Esophagus squamous epithelium (tissue), 4 donors: ENCODE data around the gene EXOSC7.

Experiments used
- POLR2A ChIP-seq, 4 donors: fragments of 450-650 bp; IDR thresholded peaks; one replicate each; pipeline ENCODE4 v1.6.1; 2017; ENCODE audit warnings: antibody characterized with exemption in 4 of 4, mild to moderate bottlenecking in 4 of 4, moderate library complexity in 3 of 4
- TF ChIP-seq, protein P1 (sequence below), 6 experiments: fragments of 450-650 bp in 4 of 6; fragments of 200-600 bp in 2 of 6; sonication (generic) in 2 of 6; IDR thresholded peaks; one replicate each; pipeline ENCODE4 v1.5.1; 2016 to 2019; ENCODE audit warnings: antibody characterized with exemption in 6 of 6, mild to moderate bottlenecking in 4 of 6, moderate library complexity in 4 of 6

DNA sequence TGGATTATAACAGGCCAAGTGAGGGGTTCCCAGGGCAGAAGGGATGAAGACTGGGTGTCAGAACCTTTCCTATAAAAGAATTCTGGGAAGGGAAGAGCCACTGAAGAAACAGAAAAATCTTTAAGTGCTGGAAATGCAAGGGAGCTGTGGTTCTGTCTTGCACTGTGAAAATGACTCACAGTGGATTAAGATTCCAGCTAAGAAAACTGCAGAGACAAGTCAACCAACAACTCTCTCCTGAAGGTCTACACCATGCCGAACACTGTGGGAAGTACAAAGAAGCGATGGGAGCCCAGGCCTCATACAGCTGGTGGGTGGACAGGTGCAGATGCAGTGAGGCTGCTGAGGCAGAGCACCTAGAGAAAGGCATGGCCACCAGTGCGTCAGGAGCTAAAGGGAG, 27.8 kb upstream of the EXOSC7 start:
- TF ChIP-seq, protein P1, sequence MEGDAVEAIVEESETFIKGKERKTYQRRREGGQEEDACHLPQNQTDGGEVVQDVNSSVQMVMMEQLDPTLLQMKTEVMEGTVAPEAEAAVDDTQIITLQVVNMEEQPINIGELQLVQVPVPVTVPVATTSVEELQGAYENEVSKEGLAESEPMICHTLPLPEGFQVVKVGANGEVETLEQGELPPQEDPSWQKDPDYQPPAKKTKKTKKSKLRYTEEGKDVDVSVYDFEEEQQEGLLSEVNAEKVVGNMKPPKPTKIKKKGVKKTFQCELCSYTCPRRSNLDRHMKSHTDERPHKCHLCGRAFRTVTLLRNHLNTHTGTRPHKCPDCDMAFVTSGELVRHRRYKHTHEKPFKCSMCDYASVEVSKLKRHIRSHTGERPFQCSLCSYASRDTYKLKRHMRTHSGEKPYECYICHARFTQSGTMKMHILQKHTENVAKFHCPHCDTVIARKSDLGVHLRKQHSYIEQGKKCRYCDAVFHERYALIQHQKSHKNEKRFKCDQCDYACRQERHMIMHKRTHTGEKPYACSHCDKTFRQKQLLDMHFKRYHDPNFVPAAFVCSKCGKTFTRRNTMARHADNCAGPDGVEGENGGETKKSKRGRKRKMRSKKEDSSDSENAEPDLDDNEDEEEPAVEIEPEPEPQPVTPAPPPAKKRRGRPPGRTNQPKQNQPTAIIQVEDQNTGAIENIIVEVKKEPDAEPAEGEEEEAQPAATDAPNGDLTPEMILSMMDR (IDR thresholded peaks at IDR 0.05), result no peak
- no peak for TF ChIP-seq POLR2A (IDR thresholded peaks at IDR 0.05)
